ENCODE results near the gene EPHB1. TPM values are rescaled to one million over a fixed set of nuclear protein-coding genes. Genes with fewer than 3 reads are reported as not detected.

EPHB1 gene
- total RNA-seq (2022) (0.73 and 0.81 TPM in 2 replicates), Bru-seq, nascent RNA (percentile 12 among the genes with signal in this experiment), BruChase-seq, experiment 1, labeled RNA remaining after a 6-hour chase (percentile 16 among the genes with signal in this experiment), BruChase-seq, experiment 2, labeled RNA remaining after a 2-hour chase (percentile 15 among the genes with signal in this experiment)
- long read RNA-seq: 0 reads

- H3K27me3 Mint-ChIP-seq (ENCODE audit: unreplicated experiment): peaks cover 89% of the 10 kb centered on the region
- H3K4me3 Mint-ChIP-seq (ENCODE audit: low read depth, unreplicated experiment): peak within 1 kb of the TSS; percentile 91
- DNase-seq: peak; percentile 92
- TF ChIP-seq CTCF (IDR thresholded peaks at IDR 0.05; ENCODE audit: unreplicated experiment): peak; percentile 99
- intact Hi-C loops (cut with micrococcal nuclease; ENCODE audit: unreplicated experiment): loop anchor here (1.0 to 5.0 kb wide), 3 partner anchors 447 to 1100 kb away; no protein-coding TSS in a partner anchor
- H3K36me3 Mint-ChIP-seq (ENCODE audit: insufficient read depth, unreplicated experiment): peaks cover 11% of the 10 kb centered on the region
- H3K27ac Mint-ChIP-seq (ENCODE audit: unreplicated experiment): peak within 1 kb of the TSS; percentile 26
- BruUV-seq (replicated peaks): no TSS peak
- H3K9me3 Mint-ChIP-seq (ENCODE audit: low read depth, unreplicated experiment): no peaks in the 10 kb centered on the region
- H3K4me1 Mint-ChIP-seq (ENCODE audit: low read depth, unreplicated experiment): peaks cover 14% of the 10 kb centered on the region
- CTCF ChIA-PET: interaction anchor here (0.7 to 2.8 kb wide), 22 partner anchors 15 to 1247 kb away, joined by 3 to 44 read pairs (median 4); no protein-coding TSS in a partner anchor
Measured at GRCh38 chr3:134794950-134795745, at the start of gene EPHB1. Gene EPHB1 (plus strand): TSS chr3:134795260.

- no peak overlapping the region for H3K4me3 Mint-ChIP-seq (ENCODE audit: low read depth, unreplicated experiment)
- H3K36me3 Mint-ChIP-seq (ENCODE audit: insufficient read depth, unreplicated experiment): no peaks in the 10 kb centered on the region
- H3K27ac Mint-ChIP-seq (ENCODE audit: unreplicated experiment): no peak overlapping the region
- DNase-seq: no peak
- TF ChIP-seq CTCF (IDR thresholded peaks at IDR 0.05; ENCODE audit: unreplicated experiment): no peak
- no peaks in the 10 kb centered on the region for H3K4me1 Mint-ChIP-seq (ENCODE audit: low read depth, unreplicated experiment)
- CTCF ChIA-PET: no interaction called here
- H3K27me3 Mint-ChIP-seq (ENCODE audit: unreplicated experiment): peaks cover 71% of the 10 kb centered on the region
- H3K9me3 Mint-ChIP-seq (ENCODE audit: low read depth, unreplicated experiment): no peaks in the 10 kb centered on the region
- BruUV-seq (replicated peaks): no TSS peak
- intact Hi-C loops (cut with micrococcal nuclease; ENCODE audit: unreplicated experiment): no loop called here
Measured at GRCh38 chr3:134748698-134749097, 46.4 kb upstream of the EPHB1 start.

GRCh38 chr3:134749174-134749573 is 45.9 kb upstream of the EPHB1 start:
- TF ChIP-seq CTCF (IDR thresholded peaks at IDR 0.05; ENCODE audit: unreplicated experiment): no peak

GRCh38 chr3:134749802-134750553 is 45.1 kb upstream of the EPHB1 start:
- H3K27ac Mint-ChIP-seq (ENCODE audit: unreplicated experiment): no peak overlapping the region
- no peak overlapping the region for H3K4me3 Mint-ChIP-seq (ENCODE audit: low read depth, unreplicated experiment)
- TF ChIP-seq CTCF (IDR thresholded peaks at IDR 0.05; ENCODE audit: unreplicated experiment): no peak
- no peaks in the 10 kb centered on the region for H3K36me3 Mint-ChIP-seq (ENCODE audit: insufficient read depth, unreplicated experiment)
- no peaks in the 10 kb centered on the region for H3K9me3 Mint-ChIP-seq (ENCODE audit: low read depth, unreplicated experiment)
- CTCF ChIA-PET: interaction anchor here (0.6 to 1.2 kb wide), 3 partner anchors 10 to 106 kb away, joined by 3 to 6 read pairs (median 4); no protein-coding TSS in a partner anchor
- no peak for DNase-seq
- intact Hi-C loops (cut with micrococcal nuclease; ENCODE audit: unreplicated experiment): loop anchor here (10.0 kb wide), 1 partner anchor 95 kb away; the partner anchor contains the start of gene KY
- no peaks in the 10 kb centered on the region for H3K4me1 Mint-ChIP-seq (ENCODE audit: low read depth, unreplicated experiment)
- peaks cover 62% of the 10 kb centered on the region for H3K27me3 Mint-ChIP-seq (ENCODE audit: unreplicated experiment)
- no TSS peak for BruUV-seq (replicated peaks)

More at GRCh38 chr3:134749174-134749573, 45.9 kb upstream of the EPHB1 start:
- intact Hi-C loops (cut with micrococcal nuclease; ENCODE audit: unreplicated experiment): no loop called here
- H3K4me1 Mint-ChIP-seq (ENCODE audit: low read depth, unreplicated experiment): no peaks in the 10 kb centered on the region
- H3K27me3 Mint-ChIP-seq (ENCODE audit: unreplicated experiment): peaks cover 70% of the 10 kb centered on the region
- CTCF ChIA-PET: no interaction called here
- H3K9me3 Mint-ChIP-seq (ENCODE audit: low read depth, unreplicated experiment): no peaks in the 10 kb centered on the region
- DNase-seq: no peak
- no TSS peak for BruUV-seq (replicated peaks)
- H3K27ac Mint-ChIP-seq (ENCODE audit: unreplicated experiment): no peak overlapping the region
- H3K4me3 Mint-ChIP-seq (ENCODE audit: low read depth, unreplicated experiment): no peak overlapping the region
- no peaks in the 10 kb centered on the region for H3K36me3 Mint-ChIP-seq (ENCODE audit: insufficient read depth, unreplicated experiment)

Measured in Calu3 (cell line).